Astrocyte (in vitro differentiated cells and primary cell): ENCODE results near the gene C1orf52. TPM values are rescaled to one million over a fixed set of nuclear protein-coding genes. Genes with fewer than 3 reads are reported as not detected.
A peak's percentile ranks its signal among the peaks of the same experiment; 100 is the strongest.

Source experiments
- DNase-seq: peaks from one replicate; pipeline ENCODE4 v3.0.0-alpha.2; 2010; ENCODE audit warnings: low read depth
- FAIRE-seq: peaks from 2 replicates; lab custom pipeline; 2011; peaks lifted over from hg19 to GRCh38; lab: Jason Lieb, UNC
- H2AFZ ChIP-seq: 2 replicates; pipeline ENCODE4 v1.6.0; 2012; ENCODE audit warnings: low read depth, low read length, inconsistent platforms
- H3K27ac ChIP-seq: 2 replicates; pipeline ENCODE4 v1.5.1; 2011; ENCODE audit warnings: low read depth, low read length, inconsistent platforms
- H3K27me3 ChIP-seq: 2 replicates; pipeline ENCODE4 v1.6.0; 2011; ENCODE audit warnings: low read length, inconsistent platforms; ENCODE audit not compliant: insufficient read depth
- H3K36me3 ChIP-seq: 2 replicates; pipeline ENCODE4 v1.5.1; 2011; ENCODE audit warnings: low read length, inconsistent platforms; ENCODE audit not compliant: insufficient read depth
- H3K4me1 ChIP-seq: 2 replicates; pipeline ENCODE4 v1.5.1; 2011; ENCODE audit warnings: low read length, inconsistent platforms; ENCODE audit not compliant: insufficient read depth
- H3K4me2 ChIP-seq: 2 replicates; pipeline ENCODE4 v1.6.0; 2012; ENCODE audit warnings: low read length, inconsistent platforms
- H3K4me3 ChIP-seq: 2 replicates; pipeline ENCODE4 v1.5.1; 2011; ENCODE audit warnings: low read depth, mild to moderate bottlenecking, low read length, inconsistent platforms; ENCODE audit not compliant: insufficient read depth
- H3K79me2 ChIP-seq: 2 replicates; pipeline ENCODE4 v1.6.0; 2012; ENCODE audit warnings: mild to moderate bottlenecking, low read length, inconsistent platforms; ENCODE audit not compliant: insufficient read depth
- H3K9ac ChIP-seq: 2 replicates; pipeline ENCODE4 v1.6.0; 2012; ENCODE audit warnings: mild to moderate bottlenecking, low read length, inconsistent platforms
- H3K9me3 ChIP-seq: 2 replicates; pipeline ENCODE4 v1.5.1; 2012; ENCODE audit warnings: low read depth, mild to moderate bottlenecking, low read length, inconsistent platforms; ENCODE audit not compliant: insufficient read depth
- H4K20me1 ChIP-seq: 2 replicates; pipeline ENCODE4 v1.6.0; 2012; ENCODE audit warnings: low read length, inconsistent platforms; ENCODE audit not compliant: insufficient read depth
- H3K27ac Mint-ChIP-seq: one replicate; pipeline ENCODE4 v1.8.0; 2021; ENCODE audit warnings: mild to moderate bottlenecking, mixed read lengths; ENCODE audit not compliant: unreplicated experiment
- H3K27me3 Mint-ChIP-seq: one replicate; pipeline ENCODE4 v1.8.0; 2021; ENCODE audit warnings: low read depth, mixed read lengths; ENCODE audit not compliant: unreplicated experiment
- H3K36me3 Mint-ChIP-seq: one replicate; pipeline ENCODE4 v1.8.0; 2021; ENCODE audit warnings: low read depth, mixed read lengths; ENCODE audit not compliant: unreplicated experiment
- H3K4me1 Mint-ChIP-seq: one replicate; pipeline ENCODE4 v1.8.0; 2021; ENCODE audit warnings: low read depth, mixed read lengths; ENCODE audit not compliant: unreplicated experiment
- H3K4me3 Mint-ChIP-seq: one replicate; pipeline ENCODE4 v1.8.0; 2021; ENCODE audit warnings: mild to moderate bottlenecking, moderate library complexity, mixed read lengths; ENCODE audit not compliant: unreplicated experiment
- H3K9me3 Mint-ChIP-seq: one replicate; pipeline ENCODE4 v1.8.0; 2021; ENCODE audit warnings: mild to moderate bottlenecking, mixed read lengths; ENCODE audit not compliant: unreplicated experiment
- EZH2 ChIP-seq: IDR thresholded peaks from 2 replicates; pipeline ENCODE4 v1.6.1; 2012; ENCODE audit warnings: mild to moderate bottlenecking, low read length, inconsistent platforms; ENCODE audit not compliant: insufficient read depth
- total RNA-seq: library from RNA; stranded (reverse); gene quantifications from 2 replicates; pipeline ENCODE4 v1.2.1, GENCODE V29; 2021
- TF ChIP-seq, protein P1 (sequence below): IDR thresholded peaks from 2 replicates; pipeline ENCODE4 v1.5.1; 2011; ENCODE audit warnings: low read depth, mild to moderate bottlenecking, inconsistent platforms, low read length, moderate library complexity; ENCODE audit not compliant: insufficient read depth

C1orf52 gene
- total RNA-seq, 1 donor from 2014 or later: 42.4 TPM

DNA sequence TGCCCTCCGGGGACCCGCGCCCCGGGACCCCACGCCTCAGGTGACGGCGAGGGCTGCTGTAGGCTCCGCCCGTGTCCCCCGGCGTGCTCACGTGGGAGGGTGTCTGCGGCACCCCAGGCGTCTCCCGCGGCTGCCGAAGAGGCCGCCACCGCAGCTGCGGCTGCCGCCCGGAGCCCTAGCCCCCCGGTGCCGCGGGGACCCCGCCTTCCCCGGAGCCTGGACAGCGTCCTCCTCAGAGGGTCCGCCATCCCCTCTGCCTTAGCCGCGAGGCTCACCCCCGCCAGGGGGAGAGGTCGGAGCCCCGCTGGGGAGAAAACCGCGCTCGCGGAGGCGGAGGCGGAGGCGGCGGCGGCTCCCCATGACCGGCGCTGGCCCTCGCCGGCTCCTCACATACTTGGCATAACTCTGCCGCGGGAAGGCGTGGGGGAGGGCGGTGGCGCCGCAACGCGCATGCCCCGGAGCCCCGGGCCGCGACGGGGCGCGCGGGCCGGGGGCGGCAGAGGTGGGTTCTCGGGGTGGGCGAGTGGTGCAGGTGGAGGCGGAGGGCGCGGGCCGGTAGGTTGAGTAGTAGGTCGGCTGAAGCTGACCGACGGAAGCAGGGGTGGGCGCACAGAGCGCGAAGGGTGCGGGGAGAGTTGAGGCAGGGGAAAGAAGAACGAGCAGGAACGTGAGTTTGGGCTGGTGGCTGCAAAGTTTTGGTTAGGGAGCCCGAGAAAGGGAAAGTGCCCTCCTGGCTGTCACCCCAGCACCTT, 57.9 kb downstream of the C1orf52 start:
- peak overlapping the region; percentile 80 for H3K4me3 ChIP-seq
- TF ChIP-seq EZH2: no peak
- TF ChIP-seq, protein P1, sequence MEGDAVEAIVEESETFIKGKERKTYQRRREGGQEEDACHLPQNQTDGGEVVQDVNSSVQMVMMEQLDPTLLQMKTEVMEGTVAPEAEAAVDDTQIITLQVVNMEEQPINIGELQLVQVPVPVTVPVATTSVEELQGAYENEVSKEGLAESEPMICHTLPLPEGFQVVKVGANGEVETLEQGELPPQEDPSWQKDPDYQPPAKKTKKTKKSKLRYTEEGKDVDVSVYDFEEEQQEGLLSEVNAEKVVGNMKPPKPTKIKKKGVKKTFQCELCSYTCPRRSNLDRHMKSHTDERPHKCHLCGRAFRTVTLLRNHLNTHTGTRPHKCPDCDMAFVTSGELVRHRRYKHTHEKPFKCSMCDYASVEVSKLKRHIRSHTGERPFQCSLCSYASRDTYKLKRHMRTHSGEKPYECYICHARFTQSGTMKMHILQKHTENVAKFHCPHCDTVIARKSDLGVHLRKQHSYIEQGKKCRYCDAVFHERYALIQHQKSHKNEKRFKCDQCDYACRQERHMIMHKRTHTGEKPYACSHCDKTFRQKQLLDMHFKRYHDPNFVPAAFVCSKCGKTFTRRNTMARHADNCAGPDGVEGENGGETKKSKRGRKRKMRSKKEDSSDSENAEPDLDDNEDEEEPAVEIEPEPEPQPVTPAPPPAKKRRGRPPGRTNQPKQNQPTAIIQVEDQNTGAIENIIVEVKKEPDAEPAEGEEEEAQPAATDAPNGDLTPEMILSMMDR: no peak
- DNase-seq: peak; percentile 44
- H3K36me3 ChIP-seq: no peaks in the 10 kb centered on the region
- no peaks in the 10 kb centered on the region for H3K9me3 ChIP-seq
- H3K27ac ChIP-seq: peak overlapping the region; percentile 68
- Mint-ChIP-seq H3K4me1 (peaks cover 5% of the 10 kb centered on the region), H3K36me3 (no peaks in the 10 kb centered on the region), H3K9me3 (no peaks in the 10 kb centered on the region), H3K27me3 (no peaks in the 10 kb centered on the region), H3K4me3 (peak overlapping the region; percentile 97), H3K27ac (peak overlapping the region; percentile 96)
- peak overlapping the region; percentile 88 for H3K9ac ChIP-seq
- H2AFZ ChIP-seq: peak overlapping the region; percentile 94
- H3K27me3 ChIP-seq: no peaks in the 10 kb centered on the region
- FAIRE-seq: no peak
- H4K20me1 ChIP-seq: peaks cover 8% of the 10 kb centered on the region
- peak overlapping the region; percentile 95 for H3K4me2 ChIP-seq
- peaks cover 8% of the 10 kb centered on the region for H3K4me1 ChIP-seq
- peaks cover 6% of the 10 kb centered on the region for H3K79me2 ChIP-seq

DNA sequence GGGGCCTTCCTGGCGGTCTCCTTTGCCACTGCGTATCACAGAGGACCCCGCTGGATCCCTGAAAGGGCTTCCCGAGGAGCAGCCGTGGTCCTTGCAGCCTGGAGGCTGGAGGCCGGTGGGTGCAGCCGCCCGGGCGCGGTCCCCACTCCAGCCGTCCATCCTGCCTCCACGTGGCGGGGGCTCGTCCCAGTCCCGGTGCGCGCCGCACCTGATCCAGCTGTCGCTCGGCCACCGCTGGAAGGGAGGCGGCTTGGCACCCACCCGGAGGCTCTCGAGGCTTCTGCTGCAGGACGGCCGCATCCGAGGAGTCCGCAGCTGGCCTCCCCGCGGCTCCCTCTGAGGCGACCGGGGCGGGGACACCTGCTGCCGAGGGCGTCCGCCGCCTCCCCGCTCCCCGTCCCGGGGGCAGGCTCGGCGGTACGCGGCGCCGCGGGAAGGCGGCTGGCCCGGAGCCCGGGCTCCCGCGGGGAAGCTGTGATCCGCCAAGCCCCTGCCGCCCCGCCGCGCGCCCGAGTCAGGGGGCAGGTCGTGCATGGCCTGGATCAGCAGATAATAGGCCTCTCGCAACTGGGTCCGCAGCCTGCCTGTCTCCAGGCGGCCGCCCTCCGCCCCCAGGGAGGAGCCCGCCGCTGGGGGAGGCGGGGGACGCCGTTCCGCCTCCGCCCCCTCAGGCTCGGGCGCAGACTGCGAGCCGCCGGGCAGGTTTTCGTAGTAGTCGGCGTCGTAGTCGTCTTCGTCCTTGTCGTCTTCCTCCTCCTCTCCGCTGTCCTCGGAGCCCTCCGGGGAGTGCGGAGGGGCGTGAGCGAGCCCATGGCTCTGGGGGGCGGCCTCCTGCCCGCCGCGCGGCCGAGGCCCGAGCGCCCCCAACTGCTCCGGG, 58.8 kb downstream of the C1orf52 start, which contains the start of gene SYDE2:
Gene SYDE2, minus strand, starts transcription at position 554 of the 877 bp plus-strand sequence. Its CDS starts 20 bp downstream, at position 534.
- no peaks in the 10 kb centered on the region for H3K36me3 ChIP-seq
- H3K9ac ChIP-seq: peak within 1 kb of the TSS; percentile 88
- Mint-ChIP-seq H3K27ac (peak within 1 kb of the TSS; percentile 96), H3K4me1 (peaks cover 5% of the 10 kb centered on the region), H3K27me3 (no peaks in the 10 kb centered on the region), H3K4me3 (peak within 1 kb of the TSS; percentile 97), H3K9me3 (no peaks in the 10 kb centered on the region), H3K36me3 (no peaks in the 10 kb centered on the region)
- peaks cover 8% of the 10 kb centered on the region for H3K4me1 ChIP-seq
- DNase-seq (peak; percentile 48), FAIRE-seq (no peak)
- peaks cover 12% of the 10 kb centered on the region for H4K20me1 ChIP-seq
- H2AFZ ChIP-seq: peak within 1 kb of the TSS; percentile 94
- peaks cover 6% of the 10 kb centered on the region for H3K79me2 ChIP-seq
- peak within 1 kb of the TSS; percentile 68 for H3K27ac ChIP-seq
- H3K27me3 ChIP-seq: no peaks in the 10 kb centered on the region
- H3K4me3 ChIP-seq: peak within 1 kb of the TSS; percentile 80
- peak within 1 kb of the TSS; percentile 95 for H3K4me2 ChIP-seq
- no peak for TF ChIP-seq EZH2
- TF ChIP-seq, protein P1: no peak
- no peaks in the 10 kb centered on the region for H3K9me3 ChIP-seq

Other genes with a start within 250 kb of the C1orf52 start
- gene MCOLN3, start 211.2 kb downstream of the C1orf52 start, total RNA-seq: 0.41 and 0.75 TPM in 2 replicates
- 8.1 and 9.9 TPM in 2 replicates for gene SYDE2, start 58.6 kb downstream of the C1orf52 start, total RNA-seq
- gene BCL10, start 17.0 kb upstream of the C1orf52 start, total RNA-seq: 36.4 and 38.4 TPM in 2 replicates
- 76.7 and 112 TPM in 2 replicates for gene DDAH1, start 205.5 kb upstream of the C1orf52 start, total RNA-seq